GM18951 (cell line): ENCODE data around the gene NAPEPLD.
A peak's percentile ranks its signal among the peaks of the same experiment; 100 is the strongest.
"Not testable (repeated sequence)": the region's sequence is repeated elsewhere in the genome, so short reads cannot be mapped to it uniquely, and the experiment has no call there.

ENCODE experiments used
- POLR2A ChIP-seq: IDR thresholded peaks from 4 replicates; pipeline ENCODE4 v1.6.1; 2011; ENCODE audit warnings: mild to moderate bottlenecking; ENCODE audit not compliant: insufficient read length, insufficient read depth; ENCODE audit errors: extremely low read depth
- in situ Hi-C: fragments of 300-500 bp; cut with MboI; formaldehyde crosslinking; loops from one replicate; pipeline ENCODE4 v1.12.0; 2022; ENCODE audit warnings: low sequenced_read_pairs, mixed read lengths, inconsistent platforms; ENCODE audit not compliant: unreplicated experiment

The NAPEPLD gene

DNA sequence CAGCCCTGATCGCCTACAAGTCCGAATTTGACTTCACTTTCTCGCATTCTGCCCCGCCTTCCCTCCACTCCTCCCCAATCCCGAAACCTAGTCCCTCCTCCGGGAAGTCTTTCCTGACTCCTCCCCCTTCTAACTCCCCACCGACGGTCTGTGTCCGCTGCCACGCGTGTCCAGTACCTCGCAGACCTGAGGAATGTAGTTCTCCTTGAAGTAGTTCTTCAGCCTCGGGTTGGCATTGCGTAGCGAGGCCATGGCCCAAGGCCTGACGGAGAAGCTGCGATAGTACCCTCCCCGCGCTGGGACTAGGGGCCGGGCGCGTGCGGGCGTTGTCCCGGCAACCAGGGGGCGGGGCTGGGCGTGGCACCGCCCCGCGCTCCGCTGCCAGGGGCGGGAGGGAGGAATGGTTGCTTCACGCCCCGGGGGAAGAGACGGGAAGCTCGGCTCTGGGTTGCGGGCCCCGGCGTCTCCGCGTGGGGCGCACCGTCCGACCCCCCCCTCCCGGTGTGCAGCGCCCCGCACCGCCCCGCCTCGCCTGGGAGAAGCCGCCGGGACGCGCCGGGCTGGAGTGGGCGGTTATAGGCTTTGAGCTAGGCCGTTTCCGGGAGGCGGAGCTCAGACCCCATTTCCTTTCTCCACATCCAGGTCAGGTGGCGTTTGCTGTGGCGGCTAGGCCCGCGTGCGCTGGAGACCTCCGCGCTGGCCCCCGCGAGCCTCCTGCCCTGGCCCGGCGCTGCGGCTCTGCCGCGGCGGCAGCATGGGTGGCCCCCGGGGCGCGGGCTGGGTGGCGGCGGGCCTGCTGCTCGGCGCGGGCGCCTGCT is 74.2 kb downstream of the NAPEPLD start, which contains the start of the genes ARMC10 and FBXL13:
Gene ARMC10 (plus strand): TSS at position 622 of the 818 bp plus-strand sequence. CDS start 133 bp downstream, at position 755.
Gene FBXL13 (minus strand): TSS at position 278 of the 818 bp plus-strand sequence.
- in situ Hi-C loops, result no loop called here
- peak; percentile 90 for TF ChIP-seq POLR2A

DNA sequence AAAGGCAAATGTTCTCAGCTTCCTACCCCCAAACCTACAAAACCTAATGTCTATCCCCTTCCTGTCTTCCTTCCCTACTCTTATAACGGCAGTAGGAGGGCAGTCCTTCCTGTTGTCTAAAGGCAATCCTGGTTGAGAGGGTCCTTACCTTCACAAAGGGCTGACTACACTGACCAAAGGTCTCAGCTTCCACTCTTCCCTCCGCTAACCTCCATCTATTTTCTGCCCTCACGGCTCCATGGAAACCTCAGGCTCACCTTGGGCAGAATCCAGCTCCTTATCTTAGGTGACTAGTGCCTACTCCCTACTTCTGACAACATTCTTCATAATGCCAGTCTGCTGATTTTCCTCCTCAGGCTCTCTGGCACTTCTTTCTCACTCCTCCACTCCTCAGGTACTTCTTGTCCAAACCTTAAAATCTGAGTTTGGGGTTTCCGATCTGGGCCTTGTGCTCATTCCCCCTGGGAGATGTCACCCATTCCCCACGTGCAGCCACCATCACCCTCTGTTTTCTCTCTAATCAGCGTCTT is 74.8 kb downstream of the NAPEPLD start:
- in situ Hi-C loops, result no loop called here
- no peak for TF ChIP-seq POLR2A

DNA sequence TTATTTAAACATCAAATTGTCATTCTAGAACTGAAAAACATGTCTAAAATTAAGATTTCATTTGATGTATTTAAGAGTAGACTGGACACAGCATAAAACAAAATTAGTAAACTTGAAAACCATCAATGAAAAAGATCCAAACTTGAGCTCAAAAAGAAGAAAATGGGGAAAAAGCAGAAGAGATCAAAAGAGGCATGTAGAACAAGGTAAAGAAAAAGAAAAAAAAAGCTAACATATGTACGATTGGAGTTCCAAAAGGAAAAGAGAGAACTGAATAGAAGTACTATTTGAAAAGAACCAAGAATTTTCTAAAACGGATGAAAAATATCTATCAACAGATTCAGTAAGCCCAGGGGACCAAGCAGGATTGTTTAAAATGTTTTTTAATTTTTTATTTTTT is 77.9 kb downstream of the NAPEPLD start:
- TF ChIP-seq POLR2A, result no peak
- in situ Hi-C loops, result no loop called here

DNA sequence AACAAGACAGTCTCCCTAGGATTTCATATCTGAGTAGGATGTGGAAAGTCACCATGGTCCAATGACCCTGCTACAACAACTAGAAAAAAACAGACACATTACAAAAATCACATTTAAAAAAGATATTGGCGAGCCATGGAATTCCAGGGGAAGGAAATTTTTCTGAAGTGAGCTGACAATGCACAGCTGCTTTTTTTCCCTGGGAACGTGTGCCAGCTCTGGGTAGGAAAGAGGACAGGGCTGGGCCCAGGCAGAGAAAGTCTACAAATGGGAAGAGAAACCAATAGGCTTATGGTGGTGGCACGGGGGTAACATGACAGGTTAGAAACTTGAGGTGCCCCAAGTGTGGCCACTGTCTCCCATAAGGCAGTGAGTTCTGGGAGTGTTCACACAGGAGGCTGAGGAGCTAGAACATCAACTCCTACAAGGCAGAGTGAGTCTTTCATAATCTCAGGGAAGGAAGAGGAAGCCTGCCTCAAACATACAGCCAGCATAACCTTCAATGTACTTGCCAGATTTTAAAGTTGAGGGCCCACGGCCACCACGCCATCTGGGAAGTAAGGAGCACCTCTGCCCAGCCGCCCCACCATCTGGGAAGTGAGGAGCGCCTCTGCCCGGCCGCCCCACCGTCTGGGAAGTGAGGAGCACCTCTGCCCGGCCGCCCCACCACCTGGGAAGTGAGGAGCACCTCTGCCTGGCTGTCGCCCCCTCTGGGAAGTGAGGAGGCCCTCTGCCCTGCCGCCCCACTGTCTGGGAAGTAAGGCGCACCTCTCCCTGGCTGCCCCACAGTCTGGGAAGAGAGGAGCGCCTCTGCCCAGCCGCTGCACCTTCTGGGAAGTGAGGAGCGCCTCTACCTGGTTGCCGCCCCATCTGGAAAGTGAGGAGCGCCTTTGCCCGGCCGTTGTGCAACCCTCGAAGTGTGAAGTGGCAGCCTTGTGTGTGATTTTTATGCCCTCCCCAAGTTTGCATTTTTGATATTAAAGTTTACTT is 80.2 kb downstream of the NAPEPLD start:
- in situ Hi-C loops, result no loop called here
- TF ChIP-seq POLR2A, result no peak

DNA sequence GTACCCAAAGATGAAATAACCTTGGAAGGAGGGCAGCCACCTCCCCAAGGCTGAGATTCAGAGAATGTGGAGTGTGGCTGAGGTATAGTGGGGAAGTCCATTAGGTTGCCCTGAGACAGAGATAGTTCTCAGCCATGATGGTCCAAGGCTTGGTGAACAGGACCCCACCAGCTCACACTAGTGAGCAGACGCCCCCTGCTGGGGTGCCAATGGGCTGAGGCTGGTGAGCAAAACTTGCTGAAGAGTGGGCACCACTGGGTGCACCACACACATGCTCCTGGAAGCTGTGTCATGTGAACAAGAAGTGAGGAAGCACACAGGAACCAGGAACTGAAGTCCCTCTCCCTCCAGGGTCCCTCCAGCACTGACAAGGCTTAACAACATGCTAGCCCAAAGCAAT is 83.2 kb downstream of the NAPEPLD start:
- no peak for TF ChIP-seq POLR2A
- in situ Hi-C loops, result no loop called here

DNA sequence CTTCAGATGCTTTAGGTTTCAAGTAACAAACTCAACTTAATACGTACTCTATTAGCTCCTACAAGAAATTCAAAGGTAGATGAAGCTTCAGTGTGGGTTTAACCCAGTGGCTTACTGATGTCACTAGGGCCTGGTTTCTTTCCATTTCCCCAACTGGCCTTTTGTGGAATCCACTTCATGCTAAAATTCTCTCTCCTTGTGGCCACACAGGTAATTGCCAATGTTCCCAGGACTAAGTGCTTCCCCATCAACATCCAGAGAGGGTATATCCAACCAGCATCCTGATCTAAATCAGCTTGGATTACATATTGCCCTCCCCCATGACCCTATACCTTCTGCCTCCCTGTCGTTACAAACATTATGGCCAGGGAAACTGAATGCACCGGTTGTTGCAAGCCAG is 85.0 kb downstream of the NAPEPLD start:
- TF ChIP-seq POLR2A, result no peak
- in situ Hi-C loops, result loop anchor here (5.0 kb wide), 1 partner anchor 302 kb away; no protein-coding TSS in a partner anchor

DNA sequence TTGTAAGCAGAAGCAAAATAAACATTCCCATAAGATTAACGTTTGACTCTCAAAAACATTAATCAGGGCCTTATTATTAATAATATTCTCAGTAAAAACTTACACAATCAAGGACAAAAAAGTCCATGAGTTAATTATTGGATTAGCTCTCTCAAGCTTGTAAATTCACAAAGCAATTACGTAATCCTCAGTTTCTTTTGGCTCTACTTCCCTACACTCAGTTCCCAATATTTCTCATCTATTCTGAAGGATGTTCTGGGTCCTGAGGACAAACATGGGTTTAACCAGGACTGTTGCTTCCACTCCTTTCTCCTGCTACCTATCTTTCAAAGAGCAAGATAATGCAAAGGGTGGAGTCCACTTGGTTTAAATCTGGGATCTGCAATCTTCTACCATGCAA is 89.4 kb downstream of the NAPEPLD start:
- in situ Hi-C loops, result no loop called here
- no peak for TF ChIP-seq POLR2A

DNA sequence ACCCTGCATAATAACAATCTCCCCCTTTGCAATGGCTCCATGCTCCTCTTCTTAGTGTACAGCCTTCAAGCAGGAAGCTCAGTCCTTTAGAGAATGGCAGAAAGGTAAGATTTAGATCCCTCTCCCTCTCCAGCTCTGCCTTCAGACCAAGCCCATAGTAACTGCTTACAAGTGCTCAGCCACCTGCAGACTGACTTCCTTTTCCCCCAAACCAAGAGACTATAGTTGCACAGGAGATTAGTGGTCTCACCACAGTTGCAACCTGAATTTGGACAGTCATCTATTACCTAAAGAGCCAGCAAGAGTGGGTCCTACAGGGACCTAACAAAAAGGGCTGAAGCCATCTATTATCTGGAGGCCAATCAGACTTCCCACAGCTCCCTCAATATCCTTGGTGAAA is 90.8 kb downstream of the NAPEPLD start:
- TF ChIP-seq POLR2A, result no peak
- in situ Hi-C loops, result no loop called here

DNA sequence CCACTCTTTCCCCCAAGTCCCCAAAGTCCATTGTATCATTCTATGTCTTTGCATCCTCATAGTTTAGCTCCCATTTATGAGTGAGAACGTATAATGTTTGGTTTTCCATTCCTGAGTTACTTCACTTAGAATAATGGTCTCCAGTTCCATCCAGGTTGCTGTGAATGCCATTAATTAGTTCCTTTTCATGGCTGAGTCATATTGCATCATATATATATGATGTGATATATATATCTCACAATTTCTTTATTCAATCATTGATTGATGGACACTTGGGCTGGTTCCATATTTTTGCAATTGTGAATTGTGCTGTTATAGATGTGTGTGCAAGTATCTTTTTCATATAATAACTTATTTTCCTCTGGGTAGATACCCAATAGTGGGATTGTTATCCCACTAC is 92.9 kb downstream of the NAPEPLD start:
- in situ Hi-C loops, result not testable (repeated sequence)

DNA sequence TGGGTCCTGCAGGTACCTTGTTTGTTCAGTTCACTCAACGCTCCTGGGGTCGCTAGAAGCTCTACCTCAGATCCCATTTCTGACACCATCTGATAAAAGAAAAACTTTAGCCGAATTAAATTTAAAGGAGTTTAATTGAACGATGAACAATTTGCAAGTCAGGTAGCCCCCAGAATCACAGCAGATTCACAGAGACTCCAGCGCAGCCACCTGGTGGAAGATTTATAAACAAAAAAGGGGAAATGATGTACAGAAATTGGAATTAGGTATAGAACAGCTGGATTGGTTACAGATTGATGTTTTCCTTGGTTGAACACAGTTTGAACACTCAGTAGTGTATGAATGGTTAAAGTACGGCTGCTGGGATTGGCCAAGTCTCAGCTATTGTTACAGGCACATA is 97.4 kb downstream of the NAPEPLD start:
- no peak for TF ChIP-seq POLR2A
- in situ Hi-C loops, result no loop called here
